Activated naive CD8-positive, alpha-beta T cell (primary cell): ENCODE data around the gene CETN2.
"Not testable (repeated sequence)": the region's sequence is repeated elsewhere in the genome, so short reads cannot be mapped to it uniquely, and the experiment has no call there.

Experiments
- H3K27ac Mint-ChIP-seq: one replicate; pipeline ENCODE4 v1.8.0; 2021; ENCODE audit warnings: mixed read lengths
- H3K27me3 Mint-ChIP-seq: one replicate; pipeline ENCODE4 v1.8.0; 2021; ENCODE audit warnings: mixed read lengths
- H3K36me3 Mint-ChIP-seq: one replicate; pipeline ENCODE4 v1.8.0; 2021; ENCODE audit warnings: mixed read lengths
- H3K4me1 Mint-ChIP-seq: one replicate; pipeline ENCODE4 v1.8.0; 2021; ENCODE audit warnings: low read depth, mixed read lengths
- H3K4me3 Mint-ChIP-seq: one replicate; pipeline ENCODE4 v1.8.0; 2021; ENCODE audit warnings: mild to moderate bottlenecking, mixed read lengths
- H3K9me3 Mint-ChIP-seq: one replicate; pipeline ENCODE4 v1.8.0; 2021; ENCODE audit warnings: low read depth, mixed read lengths

CETN2 gene

GRCh38 chrX:152817078-152817764 is 13.3 kb downstream of the CETN2 start:
- Mint-ChIP-seq H3K4me1 (no peaks in the 10 kb centered on the region), H3K9me3 (no peaks in the 10 kb centered on the region), H3K27me3 (peaks cover 5% of the 10 kb centered on the region), H3K27ac (no peak overlapping the region), H3K36me3 (no peaks in the 10 kb centered on the region), H3K4me3 (no peak overlapping the region)

- Mint-ChIP-seq H3K9me3 (no peaks in the 10 kb centered on the region), H3K36me3 (no peaks in the 10 kb centered on the region), H3K27ac (no peak overlapping the region), H3K4me3 (no peak overlapping the region), H3K27me3 (peaks cover 3% of the 10 kb centered on the region), H3K4me1 (no peaks in the 10 kb centered on the region)
Measured at GRCh38 chrX:152814048-152814447, 16.5 kb downstream of the CETN2 start.

GRCh38 chrX:152813206-152813605 is 17.4 kb downstream of the CETN2 start:
- peaks cover 3% of the 10 kb centered on the region for H3K27me3 Mint-ChIP-seq
- H3K27ac Mint-ChIP-seq, result no peak overlapping the region
- H3K4me3 Mint-ChIP-seq, result no peak overlapping the region
- H3K36me3 Mint-ChIP-seq, result no peaks in the 10 kb centered on the region
- no peaks in the 10 kb centered on the region for H3K4me1 Mint-ChIP-seq
- H3K9me3 Mint-ChIP-seq, result no peaks in the 10 kb centered on the region

GRCh38 chrX:152810403-152810802 is 20.2 kb downstream of the CETN2 start:
- H3K36me3 Mint-ChIP-seq, result no peaks in the 10 kb centered on the region
- H3K27me3 Mint-ChIP-seq, result no peaks in the 10 kb centered on the region
- H3K9me3 Mint-ChIP-seq, result no peaks in the 10 kb centered on the region
- H3K4me3 Mint-ChIP-seq, result no peak overlapping the region
- no peak overlapping the region for H3K27ac Mint-ChIP-seq
- H3K4me1 Mint-ChIP-seq, result no peaks in the 10 kb centered on the region

GRCh38 chrX:152806035-152806434 is 24.5 kb downstream of the CETN2 start:
- Mint-ChIP-seq H3K36me3 (no peaks in the 10 kb centered on the region), H3K4me3 (no peak overlapping the region), H3K4me1 (no peaks in the 10 kb centered on the region), H3K27me3 (peaks cover 3% of the 10 kb centered on the region), H3K27ac (no peak overlapping the region), H3K9me3 (no peaks in the 10 kb centered on the region)

GRCh38 chrX:152798945-152799344 is 31.6 kb downstream of the CETN2 start:
- Mint-ChIP-seq H3K4me3 (no peak overlapping the region), H3K4me1 (no peaks in the 10 kb centered on the region), H3K27me3 (peaks cover 3% of the 10 kb centered on the region), H3K27ac (no peak overlapping the region), H3K36me3 (no peaks in the 10 kb centered on the region), H3K9me3 (no peaks in the 10 kb centered on the region)

- H3K27me3 Mint-ChIP-seq, H3K36me3 Mint-ChIP-seq, H3K9me3 Mint-ChIP-seq, H3K4me1 Mint-ChIP-seq, H3K4me3 Mint-ChIP-seq, H3K27ac Mint-ChIP-seq: not testable (repeated sequence)
Measured at GRCh38 chrX:152787062-152787461, 43.5 kb downstream of the CETN2 start.
